RKO (cell line): ENCODE results near the gene PLAGL1.
"Not testable (repeated sequence)": the region's sequence is repeated elsewhere in the genome, so short reads cannot be mapped to it uniquely, and the experiment has no call there.

Source experiments
- DNase-seq: peaks from one replicate; pipeline ENCODE4 v3.0.0-alpha.2; 2016; ENCODE audit warnings: low spot score

The PLAGL1 gene

GRCh38 chr6:144009628-144010027, 1.6 kb upstream of the PLAGL1 start:
- not testable (repeated sequence) for DNase-seq

- no peak for DNase-seq
These were observed 787 bp upstream of the PLAGL1 start for GRCh38 chr6:144008846-144009245.

GRCh38 chr6:144007478-144008119, 460 bp downstream of the PLAGL1 start:
- no peak for DNase-seq

- peak; percentile 83 for DNase-seq
These were observed 1.2 kb downstream of the PLAGL1 start for GRCh38 chr6:144006736-144007477.

GRCh38 chr6:143999406-143999805, 8.7 kb downstream of the PLAGL1 start:
- DNase-seq, result peak; percentile 38

- DNase-seq, result no peak
These were observed 9.4 kb downstream of the PLAGL1 start for GRCh38 chr6:143998686-143999085.

- DNase-seq, result no peak
These were observed 14.0 kb downstream of the PLAGL1 start for GRCh38 chr6:143993965-143994646.

GRCh38 chr6:143992285-143992684, 15.8 kb downstream of the PLAGL1 start:
- DNase-seq, result no peak

GRCh38 chr6:143986463-143987065, 21.5 kb downstream of the PLAGL1 start:
- no peak for DNase-seq

- DNase-seq, result no peak
These were observed 23.4 kb downstream of the PLAGL1 start for GRCh38 chr6:143984666-143985065.

GRCh38 chr6:143982968-143983367, 25.1 kb downstream of the PLAGL1 start:
- DNase-seq, result no peak

- DNase-seq, result no peak
These were observed 27.1 kb downstream of the PLAGL1 start for GRCh38 chr6:143980921-143981320.

- DNase-seq, result no peak
These were observed 31.2 kb downstream of the PLAGL1 start for GRCh38 chr6:143976806-143977349.

- no peak for DNase-seq
These were observed 34.0 kb downstream of the PLAGL1 start for GRCh38 chr6:143974089-143974488.

GRCh38 chr6:143973097-143973966, 34.7 kb downstream of the PLAGL1 start:
- DNase-seq, result no peak

- no peak for DNase-seq
These were observed 36.4 kb downstream of the PLAGL1 start for GRCh38 chr6:143971482-143972205.

GRCh38 chr6:143970456-143971218, 37.4 kb downstream of the PLAGL1 start:
- DNase-seq, result no peak

GRCh38 chr6:143969077-143969476, 39.0 kb downstream of the PLAGL1 start:
- no peak for DNase-seq

- DNase-seq, result no peak
These were observed 40.2 kb downstream of the PLAGL1 start for GRCh38 chr6:143967706-143968376.
